Heart left ventricle (tissue), 16 donors: ENCODE data around the gene PAX5. TPM values are rescaled to one million over a fixed set of nuclear protein-coding genes. Genes with fewer than 3 reads are reported as not detected.

Source experiments
- ATAC-seq, 4 donors: fragments of 200-7000 bp; cut with Tn5 transposase; one replicate each; pipeline ENCODE4 v1.9.1; 2020 to 2022; ENCODE audit warnings: moderate library complexity in 4 of 4, mild to moderate bottlenecking in 3 of 4, moderate number of reproducible peaks in 1 of 4
- DNase-seq, 5 donors: peaks; one replicate each; pipeline ENCODE4 v3.0.0-alpha.2; 2020
- H3K27ac ChIP-seq, 12 donors: fragments of 200-600 bp; sonication (generic) in 4 of 12; one replicate each; pipeline versions ENCODE4 v1.5.0 to v1.8.0; 2016 to 2022; ENCODE audit warnings: mild to moderate bottlenecking in 2 of 12
- H3K27me3 ChIP-seq, 9 donors: fragments of 200-600 bp; sonication (generic) in 2 of 9; one replicate each; pipeline versions ENCODE4 v1.5.1 to v1.8.0; 2016 to 2022; ENCODE audit warnings: mild to moderate bottlenecking in 3 of 9
- H3K36me3 ChIP-seq, 9 donors: fragments of 200-600 bp; sonication (generic) in 2 of 9; one replicate each; pipeline versions ENCODE4 v1.5.0 to v1.8.0; 2018 to 2022; ENCODE audit warnings: mild to moderate bottlenecking in 2 of 9
- H3K4me1 ChIP-seq, 12 donors: fragments of 200-600 bp; sonication (generic) in 4 of 12; one replicate each; pipeline versions ENCODE4 v1.5.0 to v1.8.0; 2016 to 2022; ENCODE audit warnings: mild to moderate bottlenecking in 3 of 12
- H3K4me3 ChIP-seq, 12 donors: fragments of 200-600 bp; sonication (generic) in 4 of 12; one replicate each; pipeline versions ENCODE4 v1.5.0 to v1.8.0; 2017 to 2022; ENCODE audit warnings: mild to moderate bottlenecking in 9 of 12, moderate library complexity in 4 of 12
- H3K9me3 ChIP-seq, 12 donors: fragments of 200-600 bp; sonication (generic) in 4 of 12; one replicate each; pipeline versions ENCODE4 v1.5.0 to v1.8.0; 2016 to 2022; ENCODE audit warnings: mild to moderate bottlenecking in 1 of 12
- POLR2A ChIP-seq, 2 donors: fragments of 450-650 bp; IDR thresholded peaks; one replicate each; pipeline ENCODE4 v1.6.1; 2017; ENCODE audit warnings: antibody characterized with exemption in 2 of 2, mild to moderate bottlenecking in 2 of 2, moderate library complexity in 2 of 2
- WGBS, 4 donors: extraction: QIAGEN DNeasy Blood & Tissue Kit in 2 of 4; methylation state at CpG; one replicate each; pipeline versions ENCODE4 v1.1.5 to v1.1.7; 2013 to 2018; 5-methylcytosine and 5-hydroxymethylcytosine counted together
- intact Hi-C, 10 donors: fragments of 100-400 bp; cut with DNase I; formaldehyde crosslinking; loops; one replicate each; pipeline versions ENCODE4 v1.11.1 to v1.14.2; 2022
- polyA plus RNA-seq, 2 donors: library from polyadenylated mRNA; stranded (reverse); fragments of 200-250 nt; gene quantifications; one replicate each; pipeline ENCODE4 v1.2.3, GENCODE V29; 2013
- total RNA-seq, 9 donors: library from RNA; depleted of rRNA in 2 of 9; stranded (reverse); fragments of >200 nt in 2 of 9; fragmentation: NEBNext Ultra II Directional in 3 of 9; extraction: Animal tissue kit (Norgen Biotek cat#: 25700) in 3 of 9; gene quantifications; one replicate each; pipeline versions ENCODE4 v1.1.0 to v1.2.4, GENCODE V29; 2016 to 2023
- TF ChIP-seq, protein P1 (sequence below), 12 donors: fragments of 200-600 bp; sonication (generic) in 4 of 12; IDR thresholded peaks; one replicate each; pipeline versions ENCODE4 v1.5.0 to v1.8.0; 2018 to 2022; ENCODE audit warnings: antibody characterized with exemption in 12 of 12, mild to moderate bottlenecking in 5 of 12
- donor health status: ischemic (EF 13 %, LVEDD 7.1; RV severe dilation, severe dysfunction).
- donor health status: healthy with polysubstance abuse.
- donor health status: DM: no; HTN: yes; CAD: no.
- donor health status: DM: no; HTN: no; CAD: no.
- donor health status: ischemic (EF 25% LVEDD 6.9; RV normal size, moderate dysfunction).
- donor health status: ischemic (EF 25% LVEDD 5.7; RV mildly dilated, moderate dysfunction).
- donor health status: healthy.
- donor health status: DM: yes; HTN: yes; CAD: no.
- donor health status: ischemic (EF 35%, LVEDD 5.7; RV mildly dilated, moderate dysfunction).
- donor health status: nonischemic (EF 11% LVEDD 7.7; RV severe dilation, severe dysfunction).
- donor health status: DM: yes; HTN: yes; CAD: no.
- donor health status: PGD.
- donor health status: ischemic (EF 29% LVEDD 5.4; RV normal size, mild dysfunction).
- donor health status: nonischemic (EF 23%, LVEDD 6.1; RV moderate dilation, normal function).

PAX5 gene
- total and polyA plus RNA-seq, 11 donors = 0.01 to 0.37 (median 0.08) TPM; not detected in 7

GRCh38 chr9:37033141-37033540, 927 bp downstream of the PAX5 start:
- TF ChIP-seq, protein P1, sequence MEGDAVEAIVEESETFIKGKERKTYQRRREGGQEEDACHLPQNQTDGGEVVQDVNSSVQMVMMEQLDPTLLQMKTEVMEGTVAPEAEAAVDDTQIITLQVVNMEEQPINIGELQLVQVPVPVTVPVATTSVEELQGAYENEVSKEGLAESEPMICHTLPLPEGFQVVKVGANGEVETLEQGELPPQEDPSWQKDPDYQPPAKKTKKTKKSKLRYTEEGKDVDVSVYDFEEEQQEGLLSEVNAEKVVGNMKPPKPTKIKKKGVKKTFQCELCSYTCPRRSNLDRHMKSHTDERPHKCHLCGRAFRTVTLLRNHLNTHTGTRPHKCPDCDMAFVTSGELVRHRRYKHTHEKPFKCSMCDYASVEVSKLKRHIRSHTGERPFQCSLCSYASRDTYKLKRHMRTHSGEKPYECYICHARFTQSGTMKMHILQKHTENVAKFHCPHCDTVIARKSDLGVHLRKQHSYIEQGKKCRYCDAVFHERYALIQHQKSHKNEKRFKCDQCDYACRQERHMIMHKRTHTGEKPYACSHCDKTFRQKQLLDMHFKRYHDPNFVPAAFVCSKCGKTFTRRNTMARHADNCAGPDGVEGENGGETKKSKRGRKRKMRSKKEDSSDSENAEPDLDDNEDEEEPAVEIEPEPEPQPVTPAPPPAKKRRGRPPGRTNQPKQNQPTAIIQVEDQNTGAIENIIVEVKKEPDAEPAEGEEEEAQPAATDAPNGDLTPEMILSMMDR (IDR thresholded peaks at IDR 0.05) = no peak
- no peak for TF ChIP-seq POLR2A (IDR thresholded peaks at IDR 0.05)
- Histone ChIP-seq H3K27ac (no peak overlapping the region), H3K4me1 (peaks cover 7 to 61% (median 32%) of the 10 kb centered on the region in 12 donors), H3K27me3 (peaks cover 88 to 100% (median 100%) of the 10 kb centered on the region in 9 donors), H3K36me3 (no peaks in the 10 kb centered on the region), H3K4me3 (no peak overlapping the region), H3K9me3 (no peaks in the 10 kb centered on the region)
- 38 to 49% (median 45%) methylated on average over 6 of the region's 6 CpGs for WGBS, 4 donors
- no peak for DNase-seq
- intact Hi-C loops = no loop called here
- ATAC-seq = no peak

GRCh38 chr9:37032713-37033112, 1.4 kb downstream of the PAX5 start:
- H3K4me1 ChIP-seq = peaks cover 3 to 60% (median 30%) of the 10 kb centered on the region in 12 donors
- peaks cover 88 to 100% (median 100%) of the 10 kb centered on the region in 9 donors for H3K27me3 ChIP-seq
- no peaks in the 10 kb centered on the region for H3K36me3 ChIP-seq
- WGBS, 4 donors = 37 to 83% (median 60%) methylated on average over 2 to 3 of the region's 3 CpGs
- TF ChIP-seq POLR2A (IDR thresholded peaks at IDR 0.05) = no peak
- TF ChIP-seq, protein P1 (IDR thresholded peaks at IDR 0.05) = no peak
- H3K4me3 ChIP-seq = no peak overlapping the region
- intact Hi-C loops = no loop called here
- ATAC-seq (no peak), DNase-seq (no peak)
- no peaks in the 10 kb centered on the region for H3K9me3 ChIP-seq
- no peak overlapping the region for H3K27ac ChIP-seq

GRCh38 chr9:37031902-37032301, 2.2 kb downstream of the PAX5 start:
- Histone ChIP-seq H3K4me1 (peaks cover under 1 to 60% (median 31%) of the 10 kb centered on the region in 12 donors), H3K27me3 (peaks cover 88 to 100% (median 100%) of the 10 kb centered on the region in 9 donors)
- 5 to 20% (median 10%) methylated on average over 6 of the region's 6 CpGs for WGBS, 4 donors

DNA sequence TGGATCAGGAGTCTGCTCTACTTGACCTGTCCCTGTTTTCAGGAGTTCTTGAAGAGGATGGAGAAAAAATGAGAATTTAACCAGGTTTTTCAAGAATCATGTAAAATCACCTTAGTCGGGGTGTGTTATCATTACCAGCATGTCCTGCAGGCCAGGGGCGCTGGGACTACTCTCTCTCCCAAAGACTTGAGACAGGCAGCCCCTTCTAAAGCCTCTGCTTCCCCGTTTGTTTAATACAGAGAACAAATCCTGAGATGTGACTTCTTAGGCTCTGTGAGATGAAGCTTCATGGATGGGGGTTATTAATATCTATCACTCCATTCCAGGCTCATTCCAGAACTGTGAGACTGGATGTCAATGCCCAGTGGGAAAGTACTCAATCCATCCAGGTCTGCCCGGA, 3.0 kb downstream of the PAX5 start:
- no peaks in the 10 kb centered on the region for H3K36me3 ChIP-seq
- no peak for TF ChIP-seq POLR2A (IDR thresholded peaks at IDR 0.05)
- TF ChIP-seq, protein P1 (IDR thresholded peaks at IDR 0.05) = no peak
- H3K27me3 ChIP-seq = peaks cover 88 to 100% (median 100%) of the 10 kb centered on the region in 9 donors
- DNase-seq = no peak
- H3K9me3 ChIP-seq = no peaks in the 10 kb centered on the region
- H3K4me1 ChIP-seq = peaks cover 4 to 60% (median 32%) of the 10 kb centered on the region in 12 donors
- no peak overlapping the region for H3K27ac ChIP-seq
- no peak overlapping the region for H3K4me3 ChIP-seq
- intact Hi-C loops = no loop called here
- WGBS, 4 donors = 24 to 42% (median 28%) methylated on average over 4 of the region's 4 CpGs
- ATAC-seq = no peak

More at GRCh38 chr9:37031902-37032301, 2.2 kb downstream of the PAX5 start:
- DNase-seq (no peak), ATAC-seq (no peak)
- H3K4me3 ChIP-seq = no peak overlapping the region
- TF ChIP-seq, protein P1 (IDR thresholded peaks at IDR 0.05) = no peak
- no peak for TF ChIP-seq POLR2A (IDR thresholded peaks at IDR 0.05)
- H3K27ac ChIP-seq = no peak overlapping the region
- H3K9me3 ChIP-seq = no peaks in the 10 kb centered on the region
- intact Hi-C loops = no loop called here
- H3K36me3 ChIP-seq = no peaks in the 10 kb centered on the region
